Endothelial cell of umbilical vein (primary cell): ENCODE measurements around the gene VCAN. TPM values are rescaled to one million over a fixed set of nuclear protein-coding genes. Genes with fewer than 3 reads are reported as not detected.

Experiments
- BruUV-seq: library from RNA; stranded (reverse); fragments of 400-500 nt; replicated peaks from 2 replicates; lab custom pipeline; 2021; lab: Mats Ljungman, UMichigan
- CTCF ChIA-PET: fragments of 300-600, 350-600 bp; sonication (Branson Sonifier 250); formaldehyde crosslinking; loops from one replicate; lab custom pipeline; 2021; ENCODE audit warnings: antibody characterized with exemption, inconsistent platforms; lab: Charles Lee
- POLR2A ChIA-PET: fragments of 300-600, 350-600 bp; sonication (Branson Sonifier 250); formaldehyde crosslinking; loops from one replicate; lab custom pipeline; 2021; ENCODE audit warnings: antibody characterized with exemption, inconsistent platforms; lab: Charles Lee
- DNase-seq: peaks from one replicate; pipeline ENCODE4 v3.0.0-alpha.2; 2011; ENCODE audit warnings: low read depth, low spot score
- FAIRE-seq: peaks from 2 replicates; lab custom pipeline; 2011; peaks lifted over from hg19 to GRCh38; lab: Jason Lieb, UNC
- H2AFZ ChIP-seq: 2 replicates; pipeline ENCODE4 v1.6.0; 2012; ENCODE audit warnings: low read depth, low read length, control low read depth, inconsistent platforms
- H3K27ac ChIP-seq: 2 replicates; pipeline ENCODE4 v1.5.1; 2011; ENCODE audit warnings: low read depth, mild to moderate bottlenecking, control low read depth, low read length, moderate library complexity; ENCODE audit not compliant: insufficient read depth
- H3K27me3 ChIP-seq, 2 experiments: 2 replicates each; pipeline versions ENCODE4 v1.6.0 to v1.6.1; 2011; ENCODE audit warnings: low read length in 2 of 2, mixed read lengths in 1 of 2; ENCODE audit not compliant: control insufficient read depth in 2 of 2, insufficient read depth in 2 of 2
- H3K36me3 ChIP-seq, 2 experiments: 2 replicates in 1 of 2; 3 replicates in 1 of 2; pipeline ENCODE4 v1.5.1; 2011; ENCODE audit warnings: low read length in 2 of 2, mild to moderate bottlenecking in 1 of 2, moderate library complexity in 1 of 2; ENCODE audit not compliant: control insufficient read depth in 2 of 2, insufficient read depth in 2 of 2; ENCODE audit errors: extremely low read depth in 1 of 2
- H3K4me1 ChIP-seq: 3 replicates; pipeline ENCODE4 v1.5.1; 2011; ENCODE audit warnings: mild to moderate bottlenecking, low read length; ENCODE audit not compliant: control insufficient read depth, insufficient read depth; ENCODE audit errors: extremely low read depth
- H3K4me2 ChIP-seq: 2 replicates; pipeline ENCODE4 v1.6.1; 2011; ENCODE audit warnings: low read length, control low read depth, mixed read lengths; ENCODE audit not compliant: insufficient read depth
- H3K4me3 ChIP-seq, 3 experiments: fragments of 200-600 bp in 1 of 3; sonication (generic), shearing (Covaris generic) in 1 of 3; replicated peaks in 1 of 3; 2 replicates each; pipeline ENCODE4 v1.5.1; 2011 to 2016; ENCODE audit warnings: control low read depth in 3 of 3, low read length in 3 of 3, mild to moderate bottlenecking in 2 of 3, inconsistent platforms in 1 of 3, low read depth in 1 of 3, moderate library complexity in 1 of 3; ENCODE audit not compliant: insufficient read depth in 1 of 3
- H3K79me2 ChIP-seq: 2 replicates; pipeline ENCODE4 v1.6.0; 2012; ENCODE audit warnings: low read length, inconsistent platforms; ENCODE audit not compliant: control insufficient read depth, insufficient read depth
- H3K9ac ChIP-seq: replicated peaks from 2 replicates; pipeline ENCODE3; 2011; ENCODE audit warnings: low read length, control low read depth; ENCODE audit not compliant: insufficient read depth; ENCODE audit errors: extremely low read depth
- H3K9me1 ChIP-seq: replicated peaks from 3 replicates; pipeline ENCODE4 v1.6.0; 2011; ENCODE audit warnings: mild to moderate bottlenecking, low read length; ENCODE audit not compliant: control insufficient read depth, insufficient read depth; ENCODE audit errors: extremely low read depth
- H3K9me3 ChIP-seq: replicated peaks from 2 replicates; pipeline ENCODE4 v1.5.1; 2012; ENCODE audit warnings: low read length, inconsistent platforms; ENCODE audit not compliant: control insufficient read depth, insufficient read depth
- H4K20me1 ChIP-seq: replicated peaks from 2 replicates; pipeline ENCODE3; 2011; ENCODE audit warnings: mild to moderate bottlenecking, low read length; ENCODE audit not compliant: control insufficient read depth, insufficient read depth; ENCODE audit errors: extremely low read depth
- CTCF ChIP-seq, 2 donors: IDR thresholded peaks; 1 replicate in 1 of 2; 2 replicates in 1 of 2; pipeline ENCODE4 v1.5.1; 2011; ENCODE audit warnings: low read length in 2 of 2, mild to moderate bottlenecking in 2 of 2, moderate library complexity in 2 of 2, control low read depth in 1 of 2, inconsistent platforms in 1 of 2, low read depth in 1 of 2; ENCODE audit not compliant: insufficient read depth in 1 of 2; ENCODE audit errors: extremely low read depth in 1 of 2
- FOS ChIP-seq: IDR thresholded peaks from 2 replicates; pipeline ENCODE4 v1.6.1; 2011; ENCODE audit warnings: mild to moderate bottlenecking, low read length, moderate library complexity, borderline replicate concordance; ENCODE audit not compliant: insufficient read depth
- GATA2 ChIP-seq: IDR thresholded peaks from 2 replicates; pipeline ENCODE4 v1.7.0; 2011; ENCODE audit warnings: low read depth, mild to moderate bottlenecking, moderate library complexity, mixed read lengths, low read length; ENCODE audit not compliant: insufficient read length, insufficient read depth
- JUN ChIP-seq: IDR thresholded peaks from 2 replicates; pipeline ENCODE4 v1.6.1; 2011; ENCODE audit warnings: borderline replicate concordance, low read depth; ENCODE audit not compliant: insufficient read length, insufficient read depth
- MAX ChIP-seq: IDR thresholded peaks from 2 replicates; pipeline ENCODE4 v1.6.1; 2011; ENCODE audit not compliant: insufficient read depth, insufficient read length
- MYC ChIP-seq: IDR thresholded peaks from one replicate; pipeline ENCODE4 v1.6.1; 2011; ENCODE audit warnings: mild to moderate bottlenecking, low read depth, low read length
- POLR2A ChIP-seq: IDR thresholded peaks from 2 replicates; pipeline ENCODE4 v1.6.1; 2012; ENCODE audit warnings: low read depth, mild to moderate bottlenecking, control low read depth, low read length
- dilution Hi-C: fragments of 300-500 bp; cut with MboI; formaldehyde crosslinking; loops from one replicate; pipeline ENCODE4 v1.15.0; 2019; ENCODE audit warnings: low sequenced_read_pairs; ENCODE audit not compliant: extremely low pct_ligation_motif_present
- intact Hi-C: fragments of 100-400 bp; cut with micrococcal nuclease; formaldehyde crosslinking; loops from one replicate; pipeline ENCODE4 v1.10.0; 2022
- polyA plus RNA-seq, 4 experiments: library from polyadenylated mRNA; depleted of rRNA in 3 of 4; stranded (reverse) in 3 of 4; unstranded in 1 of 4; fragments of >200 nt; gene quantifications; 2 replicates each; pipeline versions ENCODE4 v1.2.1 to v1.2.3, GENCODE V29; 2011 to 2012; ENCODE audit warnings: missing spikeins in 1 of 4
- total RNA-seq: library from RNA; stranded (reverse); gene quantifications from 2 replicates; pipeline ENCODE4 v1.2.3, GENCODE V29; 2021

VCAN gene
- total and polyA plus RNA-seq, 2 donors (not counting 3 experiments of a cell fraction or from before 2014, with no cell fraction given): 0.35 to 1.2 TPM

- DNase-seq (peak; percentile 66), FAIRE-seq (peak; percentile 21)
- Histone ChIP-seq H3K4me1 (peaks cover 18% of the 10 kb centered on the region), H3K27me3 (peaks cover 0 to 3% of the 10 kb centered on the region in 2 experiments), H3K27ac (no peak overlapping the region), H3K79me2 (no peaks in the 10 kb centered on the region), H3K4me2 (peak overlapping the region; percentile 37), H3K4me3 (no peak overlapping the region), H3K9me3 (no peaks in the 10 kb centered on the region), H3K36me3 (no peaks in the 10 kb centered on the region), H3K9ac (no peak overlapping the region), H2AFZ (no peak overlapping the region), H3K9me1 (no peaks in the 10 kb centered on the region), H4K20me1 (no peaks in the 10 kb centered on the region)
- no TSS peak for BruUV-seq
- TF ChIP-seq GATA2 (peak; percentile 72), MAX (no peak), MYC (no peak), JUN (peak; percentile 26), CTCF (IDR thresholded peaks at IDR 0.05; ENCODE audit: extremely low read depth in 1 of 2, insufficient read depth in 1 of 2, low read depth in 1 of 2, low read length in 2 of 2) (no peak), FOS (peak; percentile 72), POLR2A (no peak)
- ChIA-PET POLR2A (no interaction called here), CTCF (interaction anchor here (1.0 to 2.0 kb wide), 3 partner anchors 10 to 82 kb away, joined by 3 to 6 read pairs (median 3); no protein-coding TSS in a partner anchor)
- intact Hi-C loops (loop anchor here (2.0 kb wide), 2 partner anchors 22 to 82 kb away; no protein-coding TSS in a partner anchor), dilution Hi-C loops (no loop called here)
Measured at GRCh38 chr5:83555263-83555662, 83.7 kb downstream of the VCAN start.
